HG02981 (cell line): ENCODE measurements around the gene FGF4.
"Not testable (repeated sequence)": the region's sequence is repeated elsewhere in the genome, so short reads cannot be mapped to it uniquely, and the experiment has no call there.

Experiments used
- ATAC-seq: cut with Tn5 transposase; IDR thresholded peaks from one replicate; pipeline ENCODE4 v1.9.1; 2021; ENCODE audit warnings: mild to moderate bottlenecking, moderate library complexity; ENCODE audit not compliant: unreplicated experiment

FGF4 gene

GRCh38 chr11:69774354-69775162, 583 bp downstream of the FGF4 start:
- ATAC-seq: no peak

- ATAC-seq: no peak
These were observed 1.4 kb downstream of the FGF4 start for GRCh38 chr11:69773626-69774353.

- no peak for ATAC-seq
These were observed 3.7 kb downstream of the FGF4 start for GRCh38 chr11:69771466-69771865.

DNA sequence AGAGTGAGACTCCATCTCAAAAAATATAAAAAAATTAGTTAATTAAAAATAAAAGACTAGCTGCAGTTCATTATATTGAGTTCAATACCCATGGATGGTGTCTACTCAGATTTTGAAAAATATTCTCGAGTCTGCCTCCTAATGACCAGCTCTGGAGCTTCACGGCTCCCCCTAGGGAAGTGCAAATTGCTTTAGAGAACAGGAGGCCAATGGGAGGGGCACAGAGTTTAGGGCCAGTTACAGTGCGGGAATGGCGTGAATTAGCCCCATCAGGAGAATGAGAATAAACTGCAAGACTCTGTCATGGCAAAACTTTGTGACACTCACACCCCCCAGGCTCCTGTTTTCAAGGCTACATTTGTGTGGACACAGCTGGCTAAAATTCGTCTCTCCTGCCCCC, 4.6 kb downstream of the FGF4 start:
- ATAC-seq: no peak

GRCh38 chr11:69765498-69765995, 9.6 kb downstream of the FGF4 start:
- no peak for ATAC-seq

GRCh38 chr11:69764918-69765317, 10.2 kb downstream of the FGF4 start:
- not testable (repeated sequence) for ATAC-seq

DNA sequence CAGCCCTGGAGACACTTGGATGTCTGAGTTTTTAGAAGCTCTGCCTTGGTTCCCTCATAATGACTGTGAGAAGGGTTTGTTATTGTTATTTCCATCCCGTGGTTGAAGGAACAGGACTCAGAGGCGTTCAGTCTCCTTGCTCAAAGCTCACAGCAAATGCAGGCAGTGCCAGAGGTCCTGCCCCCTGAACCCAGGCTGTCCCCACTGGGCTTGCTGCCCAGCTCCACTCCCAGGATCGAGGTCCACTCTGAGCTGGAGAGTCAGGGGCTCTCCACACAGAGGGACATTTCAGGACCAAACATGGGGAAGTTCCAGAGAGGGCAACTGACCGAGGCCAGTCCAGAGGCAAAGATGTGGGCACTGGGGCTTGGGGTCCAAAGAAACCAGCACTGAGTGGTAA, 14.8 kb downstream of the FGF4 start:
- no peak for ATAC-seq

DNA sequence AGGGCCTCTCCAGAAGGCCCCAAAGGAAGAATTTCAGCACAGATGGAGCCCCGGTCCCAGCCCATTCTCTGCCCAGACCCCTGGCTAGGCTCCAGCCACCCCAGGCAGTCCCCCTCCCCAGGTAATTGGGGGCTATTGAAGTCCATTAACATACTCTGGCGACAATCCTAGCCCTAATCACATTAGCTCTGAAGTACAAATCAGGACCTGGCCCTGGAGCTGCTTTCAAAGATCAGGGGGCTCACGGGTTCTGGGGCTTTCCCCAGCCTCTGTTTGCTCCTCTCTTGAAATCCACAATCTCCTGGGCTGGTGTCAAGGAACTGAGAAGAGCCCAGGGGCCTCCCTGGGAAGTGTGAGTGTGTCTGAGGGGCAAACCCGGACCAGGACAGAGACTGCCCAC, 22.3 kb downstream of the FGF4 start:
- no peak for ATAC-seq

- no peak for ATAC-seq
These were observed 24.1 kb downstream of the FGF4 start for GRCh38 chr11:69750875-69751597.

DNA sequence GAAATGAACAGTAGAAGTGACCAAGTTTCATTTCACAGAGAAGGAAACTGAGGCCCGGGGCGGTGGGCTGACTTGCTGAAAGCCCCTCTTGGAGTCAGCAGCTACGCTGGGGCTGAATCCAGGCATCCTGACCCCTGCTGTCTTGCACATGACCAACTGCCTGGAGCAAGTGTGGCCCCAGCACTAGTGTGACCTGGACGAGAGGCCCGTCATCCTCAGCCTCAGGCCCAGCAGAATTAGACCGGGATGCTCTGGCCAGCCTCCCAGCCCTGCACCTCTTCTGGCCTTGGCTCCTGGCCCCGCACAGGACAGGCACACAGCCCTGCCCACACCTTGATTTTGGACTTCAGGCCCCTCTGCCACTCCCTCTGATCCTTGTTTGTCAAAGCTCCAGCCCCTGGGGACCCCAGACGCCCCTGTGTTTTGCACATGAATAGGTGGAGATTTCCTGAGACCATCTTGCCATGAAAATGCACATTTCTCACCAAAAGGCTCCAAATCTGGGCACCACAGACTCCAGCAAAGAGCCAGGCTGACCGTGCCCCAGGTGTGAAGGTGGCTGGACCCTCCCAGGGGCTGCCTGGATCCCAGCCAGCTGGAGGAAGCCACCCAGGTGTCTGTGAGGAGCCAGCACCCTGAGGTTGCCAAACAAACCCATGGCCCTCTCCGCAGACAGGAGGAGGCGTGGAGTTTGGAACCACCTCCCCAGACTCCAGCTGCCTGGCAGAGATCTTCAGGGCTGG, 24.9 kb downstream of the FGF4 start:
- ATAC-seq: no peak

GRCh38 chr11:69748637-69749036, 26.5 kb downstream of the FGF4 start:
- ATAC-seq: no peak

DNA sequence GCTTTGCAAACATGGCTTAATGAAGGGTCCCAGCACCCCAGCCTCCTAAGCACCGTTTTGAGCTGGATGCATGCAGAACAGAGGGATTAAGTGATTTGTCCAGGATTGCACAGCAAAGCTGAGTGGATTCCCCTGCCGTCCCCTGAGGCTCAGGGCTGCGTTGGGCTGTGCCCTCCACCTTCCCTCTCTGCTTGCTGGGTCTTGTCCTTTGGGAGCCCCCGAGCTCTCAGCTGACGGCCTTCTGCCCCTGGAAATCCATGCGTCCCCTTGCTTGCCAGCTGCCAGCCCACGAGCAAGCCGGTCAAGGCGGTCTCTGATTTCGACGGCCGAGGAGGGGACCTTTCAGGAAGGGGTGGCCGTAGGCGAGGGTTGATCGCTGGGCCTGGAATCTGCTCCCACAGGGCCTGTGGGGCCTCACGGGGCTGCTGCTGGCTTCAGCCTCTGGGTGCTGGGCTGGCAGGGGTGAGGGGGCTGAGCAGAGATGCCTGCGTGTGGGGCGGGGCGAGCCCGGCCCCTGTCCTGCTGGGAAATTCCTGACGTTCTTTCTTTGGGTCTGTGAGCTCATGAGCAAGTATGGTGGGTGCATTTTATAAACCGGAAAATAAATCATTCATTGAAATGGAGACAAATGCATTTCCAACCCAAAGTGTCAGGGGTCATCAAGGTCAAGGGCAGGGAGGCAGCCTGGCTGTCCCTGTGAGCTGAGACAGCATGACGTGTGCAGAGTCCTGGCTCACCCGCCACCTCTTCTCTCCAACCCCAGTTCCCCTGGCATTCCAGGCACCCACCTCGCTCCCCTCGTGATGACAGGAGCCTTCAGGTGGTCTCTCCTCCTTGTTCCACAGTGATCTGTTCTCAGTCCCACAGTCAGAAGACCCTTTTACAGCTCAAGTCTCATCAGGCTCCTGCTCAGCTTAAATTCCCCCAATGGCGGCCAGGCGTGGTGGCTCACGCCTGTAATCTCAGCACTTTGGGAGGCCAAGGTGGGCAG, 28.1 kb downstream of the FGF4 start:
- ATAC-seq: no peak

DNA sequence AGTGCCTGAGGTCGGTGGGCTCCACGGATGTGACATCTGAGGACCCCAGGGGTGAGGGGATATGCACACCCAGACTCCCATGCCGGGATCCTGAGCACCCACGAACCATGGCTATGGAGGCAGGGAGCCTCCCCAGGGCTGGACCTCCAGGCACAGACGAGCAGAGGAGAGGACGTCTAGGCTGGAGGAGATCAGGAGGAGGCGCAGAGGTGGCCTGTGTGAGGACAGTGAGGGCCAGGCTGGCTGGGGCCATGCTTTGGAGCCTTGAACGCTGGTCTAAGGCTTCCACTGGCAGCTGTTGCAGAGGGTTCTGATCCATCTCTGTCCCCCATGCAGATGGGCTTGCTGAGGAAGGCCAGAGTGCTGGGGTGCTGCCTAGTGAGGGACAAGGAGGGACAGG, 29.0 kb downstream of the FGF4 start:
- ATAC-seq: no peak

DNA sequence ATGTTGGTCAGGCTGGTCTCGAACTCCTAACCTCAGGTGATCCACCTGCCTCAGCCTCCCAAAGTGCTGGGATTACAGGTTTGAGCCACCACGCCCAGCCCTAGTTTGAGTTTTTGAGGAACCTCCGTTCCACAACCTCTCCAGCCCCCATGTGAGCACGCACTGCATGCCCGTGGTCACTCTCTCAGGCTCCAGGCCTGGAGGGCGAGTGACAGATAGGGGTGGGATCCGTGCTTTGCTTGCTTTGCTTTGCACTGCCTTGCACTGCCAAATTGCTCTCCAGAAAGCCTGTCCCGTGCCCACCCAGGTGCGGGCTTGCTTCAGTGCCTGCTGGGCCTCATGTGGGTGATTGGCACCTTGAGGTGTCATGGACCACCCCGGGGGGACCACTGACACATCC, 29.9 kb downstream of the FGF4 start:
- no peak for ATAC-seq

GRCh38 chr11:69744435-69744834, 30.7 kb downstream of the FGF4 start:
- no peak for ATAC-seq

DNA sequence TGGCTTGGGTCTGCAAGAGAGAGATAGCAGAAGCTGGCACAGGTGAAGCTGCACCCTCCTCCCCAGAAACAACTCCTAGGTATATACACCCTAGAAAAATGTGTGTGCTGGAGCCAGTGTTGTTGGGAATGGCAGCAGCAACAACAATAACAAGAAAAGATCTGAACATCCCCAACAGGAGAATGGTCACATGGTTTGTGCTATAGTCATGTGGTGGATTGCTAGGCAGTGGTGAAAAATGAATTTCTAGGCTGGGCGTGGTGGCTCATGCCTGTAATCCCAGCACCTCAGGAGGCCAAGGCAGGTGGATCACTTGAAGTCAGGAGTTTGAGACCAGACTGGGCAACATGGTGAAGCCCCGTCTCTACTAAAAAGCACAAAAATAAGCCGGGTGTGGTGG, 40.3 kb downstream of the FGF4 start:
- ATAC-seq: no peak

- ATAC-seq: no peak
These were observed 40.8 kb downstream of the FGF4 start for GRCh38 chr11:69734367-69734766.

DNA sequence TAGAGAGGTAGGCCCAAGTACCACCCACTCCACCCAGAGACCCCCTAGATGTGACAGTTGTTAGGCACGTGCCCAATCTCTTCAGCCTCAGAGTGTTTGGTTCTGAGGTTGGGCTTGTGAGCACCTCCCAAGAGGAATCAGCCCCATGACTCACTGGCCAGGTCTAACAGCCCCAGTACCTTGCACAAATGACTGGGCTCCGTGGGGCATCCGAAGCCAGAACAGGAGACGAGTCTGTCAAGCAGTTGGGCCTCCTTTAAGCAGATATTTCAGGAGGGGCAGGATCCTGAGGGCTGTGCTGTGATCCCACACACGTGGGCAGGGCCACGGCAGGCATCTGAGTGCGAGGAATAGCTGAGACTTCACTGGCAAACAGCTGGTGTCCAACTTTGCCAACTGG, 42.2 kb downstream of the FGF4 start:
- no peak for ATAC-seq

GRCh38 chr11:69731110-69731509, 44.0 kb downstream of the FGF4 start:
- ATAC-seq: no peak

- ATAC-seq: no peak
These were observed 44.6 kb downstream of the FGF4 start for GRCh38 chr11:69730500-69730899.
